ENCODE data around the gene RAB28.
"Not testable (repeated sequence)": the region's sequence is repeated elsewhere in the genome, so short reads cannot be mapped to it uniquely, and the experiment has no call there.

RAB28 gene

DNA sequence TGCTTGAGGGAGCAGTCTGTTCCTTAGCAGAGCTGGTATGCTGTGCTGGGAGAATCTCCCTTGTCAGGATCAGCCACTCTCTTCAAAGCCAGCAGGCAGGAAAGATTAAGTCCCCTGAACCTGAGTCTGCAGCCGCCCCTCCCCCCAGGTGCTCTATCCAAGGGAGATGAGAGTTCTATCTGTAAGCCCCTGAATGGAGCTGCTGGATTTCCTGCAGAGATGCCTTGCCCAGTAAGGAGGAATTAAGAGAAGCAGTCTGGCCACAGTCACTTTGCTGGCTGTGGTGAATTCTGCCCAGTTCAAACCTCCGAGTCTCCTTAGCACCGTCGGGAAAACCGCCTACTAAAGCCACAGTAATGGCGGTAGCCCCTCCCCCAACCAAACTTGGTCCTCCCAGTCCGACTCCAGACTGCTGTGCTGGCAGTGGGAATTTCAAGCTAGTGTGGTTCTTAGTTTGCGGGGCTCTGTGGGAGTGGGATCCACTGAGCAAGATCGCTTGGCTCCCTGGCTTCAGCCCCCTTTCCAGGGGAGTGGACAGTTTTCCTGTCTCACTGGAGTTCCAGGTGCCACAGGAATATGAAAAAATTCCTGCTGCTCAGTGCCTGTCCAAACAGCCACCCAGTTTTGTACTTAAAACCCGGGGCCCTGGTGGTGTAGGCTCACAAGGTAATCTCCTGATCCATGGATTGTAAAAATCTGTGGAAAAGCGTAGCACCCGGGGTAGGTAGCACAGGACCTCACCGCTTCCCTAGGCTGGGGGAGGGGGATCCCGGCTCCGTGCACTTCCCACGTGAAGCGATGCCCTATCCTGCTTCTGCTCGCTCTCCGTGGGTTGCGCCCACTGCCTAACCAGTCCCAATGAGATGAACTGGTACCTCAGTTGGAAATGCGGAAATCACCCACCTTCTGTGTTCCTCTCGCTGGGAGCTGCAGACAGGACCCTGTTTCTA is 38.0 kb downstream of the RAB28 start:
- DNase-seq, result no peak

DNA sequence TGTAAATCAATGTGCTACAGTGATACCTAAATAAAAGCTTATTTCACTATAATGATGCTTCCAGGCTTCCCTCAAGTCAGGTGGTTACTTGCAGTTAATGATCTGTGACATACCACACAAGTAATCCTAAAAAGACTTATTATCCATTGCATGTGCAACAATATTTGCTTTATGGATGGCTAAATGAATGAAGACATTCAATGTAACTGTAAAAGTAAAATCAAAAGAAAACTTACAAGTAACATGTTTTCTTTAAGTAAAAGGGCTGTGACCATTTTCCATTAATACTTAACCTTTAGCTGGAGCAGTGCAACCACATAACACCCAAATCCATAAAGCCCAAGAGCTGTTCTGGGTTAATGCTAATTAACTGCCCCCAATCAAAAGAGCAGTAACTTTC is 42.6 kb downstream of the RAB28 start:
- no peak for DNase-seq

DNA sequence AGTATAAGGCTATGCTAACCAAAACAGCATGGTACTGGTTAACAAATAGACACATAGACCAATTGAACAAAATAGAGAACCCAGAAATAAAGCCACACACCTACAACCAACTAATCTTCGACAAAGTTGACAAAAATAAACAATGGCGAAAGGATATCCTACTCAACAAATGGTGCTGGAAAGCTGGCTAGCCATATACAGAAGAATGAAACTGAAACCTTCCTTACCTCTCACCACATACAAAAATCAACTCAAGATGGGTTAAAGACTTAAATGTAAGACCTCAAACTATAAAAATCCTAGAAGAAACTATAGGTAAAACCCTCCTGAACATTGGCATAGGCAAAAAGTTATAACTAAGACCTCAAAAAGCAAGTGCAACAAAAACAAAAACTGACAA is 47.2 kb downstream of the RAB28 start:
- no peak for DNase-seq

DNA sequence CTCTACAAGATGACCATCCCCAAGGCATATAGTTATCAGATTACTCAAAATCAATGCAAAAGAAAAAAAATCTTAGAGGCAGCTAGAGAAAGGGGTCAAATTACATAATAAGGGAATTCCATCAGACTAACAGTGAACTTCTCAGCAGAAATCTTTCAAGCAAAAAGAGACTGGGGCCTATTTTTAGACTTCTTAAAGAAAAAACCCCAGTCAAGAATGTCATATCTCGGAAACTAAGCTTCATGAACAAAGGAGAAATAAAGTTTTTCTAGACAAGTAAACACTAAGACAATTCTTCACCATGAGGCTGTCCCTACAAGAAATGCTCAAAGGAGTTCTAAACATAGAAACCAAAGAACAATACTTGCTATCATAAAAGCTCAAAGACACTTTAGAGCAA is 51.7 kb downstream of the RAB28 start:
- DNase-seq, result no peak

DNA sequence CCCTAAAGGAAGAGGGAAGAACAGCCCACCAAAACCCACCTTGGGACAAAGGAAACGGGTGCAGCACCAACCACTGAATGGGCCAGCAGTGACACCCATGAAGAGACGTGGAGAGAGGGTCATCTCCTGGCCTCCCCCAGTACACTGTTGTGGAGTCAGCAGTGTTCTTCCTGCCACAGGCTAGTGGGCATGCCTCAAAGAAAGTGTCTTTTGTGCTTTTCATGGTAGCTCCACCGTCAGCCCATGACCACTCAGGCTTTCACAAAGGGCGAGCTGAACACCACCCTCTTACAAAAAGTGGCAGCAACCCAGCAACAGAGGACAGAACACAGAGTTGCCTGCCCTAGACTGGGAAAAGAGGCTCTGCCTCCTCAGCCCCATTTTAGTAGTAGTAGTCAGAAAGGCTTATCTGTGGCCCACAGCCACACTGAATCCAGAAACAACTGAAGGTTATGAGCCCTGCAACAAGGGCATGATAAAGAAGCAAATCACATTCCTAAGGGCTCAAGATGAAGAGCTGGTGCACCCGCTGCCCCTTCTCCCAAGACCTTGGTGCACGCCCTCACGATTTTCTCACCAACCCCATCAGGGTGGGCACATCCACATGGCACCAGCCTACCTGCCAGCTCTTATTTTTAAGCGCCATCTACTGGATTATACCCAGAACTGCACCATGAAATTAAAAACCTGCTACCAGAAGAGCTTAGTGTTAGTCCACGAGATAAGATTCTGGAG is 53.1 kb downstream of the RAB28 start:
- DNase-seq, result no peak

DNA sequence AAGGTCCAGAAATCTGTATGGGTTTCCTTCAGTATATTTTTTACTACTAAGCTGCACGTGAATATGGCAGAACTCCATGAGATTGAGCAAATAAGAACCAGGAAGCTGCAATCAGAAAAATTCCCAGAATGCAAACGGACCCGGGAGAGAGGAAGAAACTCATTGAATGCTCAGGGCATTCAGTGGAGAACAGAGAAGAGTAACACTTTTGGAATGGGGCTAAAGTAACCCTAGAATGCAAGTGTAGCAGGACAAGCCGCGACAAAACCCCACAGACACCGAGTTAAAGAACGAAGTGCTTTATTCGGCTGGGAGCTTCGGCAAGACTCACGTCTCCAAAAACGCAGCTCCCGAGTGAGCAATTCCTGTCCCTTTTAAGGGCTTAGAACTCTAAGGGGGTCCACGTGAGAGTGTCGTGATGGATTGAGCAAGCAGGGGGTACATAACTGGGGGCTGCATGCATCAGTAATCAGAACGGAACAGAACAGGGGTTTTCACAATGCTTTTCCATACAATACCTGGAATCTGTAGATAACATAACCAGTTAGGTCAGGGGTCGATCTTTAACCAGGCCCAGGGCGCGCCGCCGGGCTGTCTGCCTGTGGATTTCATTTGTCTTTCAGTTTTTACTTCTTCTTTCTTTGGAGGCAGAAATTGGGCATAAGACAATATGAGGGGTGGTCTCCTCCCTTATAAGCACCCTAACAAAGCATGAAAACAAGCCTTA is 56.4 kb downstream of the RAB28 start:
- DNase-seq, result peak; percentile 6

DNA sequence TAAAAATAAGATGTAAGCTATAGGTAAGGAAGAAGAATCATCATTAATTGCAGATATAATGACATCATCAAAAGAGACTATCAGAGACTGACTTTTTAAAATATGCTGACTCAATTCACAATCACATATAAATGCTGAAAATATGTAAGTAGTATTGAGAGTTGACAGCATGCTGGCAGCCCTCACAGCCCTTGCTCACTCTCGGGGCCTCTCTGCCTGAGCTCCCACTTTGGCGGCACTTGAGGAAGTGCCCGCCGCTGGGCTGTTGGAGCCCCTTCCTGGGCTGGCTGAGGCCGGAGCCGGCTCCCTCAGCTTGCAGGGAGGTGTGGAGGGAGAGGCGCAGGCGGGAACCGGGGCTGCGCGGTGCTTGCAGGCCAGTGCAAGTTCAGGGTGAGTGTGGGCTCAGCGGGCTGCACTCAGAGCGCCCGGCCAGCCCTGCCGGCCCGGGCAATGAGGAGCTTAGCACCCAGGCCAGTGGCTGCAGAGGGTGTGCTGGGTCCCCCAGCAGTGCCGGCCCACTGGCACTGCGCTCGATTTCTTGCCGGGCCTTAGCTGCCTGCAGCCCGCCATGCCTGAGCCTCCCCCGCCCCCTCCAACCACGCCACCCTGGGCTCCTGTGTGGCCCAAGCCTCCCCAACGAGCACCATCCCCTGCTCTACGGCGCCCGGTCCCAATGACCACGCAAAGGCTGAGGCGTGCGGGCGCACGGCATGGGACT is 68.9 kb downstream of the RAB28 start:
- DNase-seq, result no peak

DNA sequence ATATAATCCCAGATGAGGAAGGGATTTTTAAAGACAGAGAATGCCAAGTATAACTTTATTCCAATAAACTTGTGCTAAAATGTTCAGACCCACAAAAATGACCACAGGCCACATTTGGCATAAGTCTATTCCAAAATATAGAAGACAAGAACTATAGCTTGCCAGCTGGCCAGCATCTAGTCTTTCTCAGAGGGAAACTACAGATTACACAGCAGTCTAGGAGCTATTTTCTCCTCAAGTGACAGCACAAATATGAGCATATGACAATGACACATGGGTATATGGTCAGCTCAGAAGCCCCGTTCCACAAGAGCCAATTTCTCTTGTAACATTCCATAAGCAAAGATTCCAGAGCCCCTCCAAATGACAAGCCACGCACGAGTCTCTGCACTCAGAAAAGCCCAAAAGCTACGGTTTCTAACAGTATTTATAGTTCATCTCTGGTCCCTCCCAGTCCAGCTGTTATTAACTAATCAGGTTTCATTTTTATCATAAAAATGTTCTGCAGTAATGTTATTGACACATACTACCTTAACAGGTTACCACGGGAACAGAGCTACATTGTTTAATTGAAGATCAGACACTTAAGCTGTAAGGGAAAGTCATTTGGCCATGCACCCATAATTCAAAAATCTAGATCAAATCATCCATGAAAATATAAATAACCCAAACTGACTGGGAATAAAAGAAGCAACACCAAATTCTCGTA is 70.3 kb downstream of the RAB28 start:
- no peak for DNase-seq

DNA sequence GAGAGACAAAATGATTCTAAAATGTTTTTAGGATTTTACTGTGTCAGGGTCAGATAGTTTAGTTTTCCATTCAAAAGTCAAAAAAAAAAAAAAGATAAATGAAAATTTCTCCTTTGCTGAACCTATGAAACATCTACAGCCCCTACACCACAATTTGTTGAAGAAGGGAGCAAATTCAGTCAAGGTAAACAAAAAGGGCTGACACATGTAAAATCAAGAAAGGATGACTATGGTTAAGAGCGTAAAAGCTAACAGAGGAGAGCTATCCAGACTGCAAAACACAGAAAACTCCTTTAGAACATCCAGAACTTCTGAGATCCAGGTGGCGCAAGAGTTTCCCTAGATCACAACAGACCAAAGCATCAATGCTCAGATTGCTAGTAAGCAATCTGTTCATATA is 72.2 kb downstream of the RAB28 start:
- DNase-seq, result no peak

DNA sequence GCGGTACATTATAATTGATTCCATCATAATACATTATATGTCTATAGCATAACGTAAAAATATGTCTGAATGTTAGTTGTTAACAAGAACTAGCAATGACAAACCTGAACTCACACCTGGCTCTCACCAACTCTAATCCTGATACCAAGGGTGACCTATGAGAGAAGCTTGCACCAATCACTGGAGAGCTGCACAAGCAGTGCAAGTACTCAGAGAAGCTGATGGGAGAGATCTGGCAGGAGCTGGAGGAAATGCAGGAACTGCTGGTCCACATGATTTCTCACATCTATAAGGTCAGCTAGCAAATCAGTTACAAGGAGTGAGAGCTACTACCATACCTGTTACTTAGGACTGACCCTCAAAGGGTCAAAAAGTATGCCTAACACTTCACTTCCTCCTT is 74.8 kb downstream of the RAB28 start:
- DNase-seq, result no peak

DNA sequence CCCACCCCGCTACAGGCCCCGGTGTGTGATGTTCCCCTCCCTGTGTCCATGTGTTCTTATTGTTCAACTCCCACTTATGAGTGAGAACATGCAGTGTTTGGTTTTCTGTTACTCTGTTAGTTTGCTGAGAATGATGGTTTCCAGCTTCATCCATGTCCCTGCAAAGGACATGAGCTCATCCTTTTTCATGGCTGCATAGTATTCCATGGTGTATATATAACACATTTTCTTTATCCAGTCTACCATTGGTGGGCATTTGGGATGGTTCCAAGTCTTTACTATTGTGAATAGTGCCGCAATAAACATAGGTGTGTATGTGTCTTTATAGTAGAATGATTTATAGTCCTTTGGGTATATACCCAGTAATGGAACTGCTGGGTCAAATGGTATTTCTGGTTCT is 78.0 kb downstream of the RAB28 start:
- DNase-seq, result not testable (repeated sequence)

DNA sequence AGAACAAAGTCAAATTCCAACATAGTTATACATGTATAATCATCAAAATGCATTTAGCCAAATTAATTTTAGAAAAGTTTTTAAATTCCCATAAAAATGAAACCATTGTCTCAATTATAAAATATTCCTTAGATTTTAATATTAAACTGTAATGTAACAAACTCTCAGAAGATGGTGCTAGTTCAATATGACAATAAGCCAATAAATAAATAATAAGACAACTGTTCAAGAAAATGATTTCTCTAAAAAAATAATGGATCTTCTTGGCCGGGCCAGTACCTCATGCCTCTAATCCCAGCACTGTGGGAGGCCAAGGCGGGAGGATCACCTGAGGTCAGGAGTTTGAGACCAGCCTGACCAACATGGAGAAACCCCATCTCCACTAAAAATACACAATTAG is 80.3 kb downstream of the RAB28 start:
- DNase-seq, result no peak

DNA sequence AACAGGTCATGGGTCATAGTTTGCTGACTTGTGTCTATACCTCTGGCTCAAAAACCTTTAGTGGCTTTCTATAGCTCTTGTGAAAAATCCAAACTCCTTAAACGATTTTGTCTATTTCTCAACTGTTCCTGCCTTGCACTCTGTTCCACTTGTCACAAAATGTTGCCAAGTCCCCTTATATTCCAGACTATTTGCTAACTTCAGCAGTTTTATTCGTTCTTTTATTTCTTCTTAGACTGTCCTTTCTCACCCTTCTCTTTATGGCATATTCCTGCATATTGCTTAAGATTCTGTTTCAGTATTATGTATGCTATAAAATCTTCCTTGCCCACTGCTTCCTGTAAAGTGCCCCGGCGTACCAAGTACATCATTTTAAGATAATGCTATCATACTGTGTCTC is 80.8 kb downstream of the RAB28 start:
- DNase-seq, result no peak

DNA sequence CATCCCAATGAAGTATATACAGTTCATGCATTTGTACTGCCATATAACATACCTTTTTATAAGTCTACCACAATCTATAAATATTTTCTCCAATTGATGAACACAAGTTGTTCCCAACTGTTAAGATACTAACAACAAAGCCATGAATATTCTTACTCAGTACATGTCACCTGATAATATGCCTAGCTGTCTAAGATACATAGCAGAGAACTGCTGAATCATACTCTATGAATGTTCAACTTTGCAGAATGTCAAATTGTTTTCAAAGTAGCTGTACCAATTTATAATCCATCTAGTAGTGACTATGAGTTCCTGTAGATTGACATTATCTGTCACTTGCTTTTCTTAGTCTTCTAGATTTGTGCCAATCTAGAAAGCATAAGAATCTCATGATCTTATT is 84.9 kb downstream of the RAB28 start:
- peak; percentile 3 for DNase-seq

DNA sequence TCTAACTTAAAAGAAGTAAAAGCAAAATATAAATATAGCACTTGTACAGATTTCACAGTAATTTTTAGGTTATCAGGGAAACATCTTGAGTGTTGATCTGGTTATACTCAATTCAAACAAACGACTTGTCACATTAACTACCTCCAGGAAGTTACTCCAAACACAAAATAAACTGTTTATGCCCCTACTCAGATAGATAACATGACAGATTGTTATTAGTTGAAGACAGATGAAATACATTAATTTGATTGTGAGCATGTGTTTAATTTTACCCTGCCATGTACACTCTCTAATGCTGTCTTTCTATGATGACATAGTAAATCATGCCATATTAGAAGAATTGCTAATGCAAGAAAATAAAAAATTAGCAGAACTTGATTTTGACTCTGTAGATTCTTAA is 88.0 kb downstream of the RAB28 start:
- no peak for DNase-seq

DNA sequence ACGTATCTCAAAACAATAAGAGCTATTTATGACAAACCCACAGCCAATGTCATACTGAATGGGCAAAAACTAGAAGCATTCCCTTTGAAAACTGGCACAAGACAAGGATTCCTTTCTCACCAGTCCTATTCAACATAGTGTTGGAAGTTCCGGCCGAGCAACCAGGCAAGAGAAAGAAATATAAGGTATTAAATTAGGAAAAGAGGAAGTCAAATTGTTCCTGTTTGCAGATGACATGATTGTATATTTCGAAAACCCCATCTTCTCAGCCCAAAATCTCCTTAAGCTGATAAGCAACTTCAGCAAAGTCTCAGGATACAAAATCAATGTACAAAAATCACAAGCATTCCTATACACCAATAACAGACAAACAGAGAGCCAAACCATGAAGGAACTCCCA is 94.2 kb downstream of the RAB28 start:
- not testable (repeated sequence) for DNase-seq

DNA sequence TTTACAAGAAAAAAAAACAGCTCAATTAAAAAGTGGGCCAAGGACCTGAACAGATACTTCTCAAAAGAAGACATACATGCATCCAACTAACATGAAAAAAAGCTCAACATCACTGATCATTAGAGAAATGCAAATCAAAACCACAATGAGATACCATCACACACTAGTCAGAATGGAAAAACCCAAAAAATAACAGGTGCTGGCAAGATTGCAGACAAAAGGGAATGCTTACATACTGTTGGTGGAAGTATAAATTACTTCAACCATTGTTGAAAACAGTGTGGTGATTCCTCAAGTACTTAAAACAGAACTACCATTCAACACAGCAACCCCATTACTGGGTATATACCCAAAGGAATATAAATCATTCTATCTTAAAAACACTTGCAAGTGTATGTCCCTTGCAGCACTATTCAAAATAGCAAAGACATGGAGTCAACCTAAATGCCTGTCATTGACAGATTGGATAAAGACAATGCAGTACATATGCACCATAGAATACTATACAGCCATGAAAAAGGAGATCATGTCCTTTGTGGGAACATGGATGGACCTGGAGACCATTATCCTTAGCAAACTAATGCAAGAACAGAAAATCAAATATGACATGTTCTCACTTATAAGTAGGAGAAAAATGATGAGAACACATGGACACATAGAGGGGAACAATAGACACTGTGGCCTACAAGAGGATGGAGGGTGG is 97.6 kb downstream of the RAB28 start:
- no peak for DNase-seq

DNA sequence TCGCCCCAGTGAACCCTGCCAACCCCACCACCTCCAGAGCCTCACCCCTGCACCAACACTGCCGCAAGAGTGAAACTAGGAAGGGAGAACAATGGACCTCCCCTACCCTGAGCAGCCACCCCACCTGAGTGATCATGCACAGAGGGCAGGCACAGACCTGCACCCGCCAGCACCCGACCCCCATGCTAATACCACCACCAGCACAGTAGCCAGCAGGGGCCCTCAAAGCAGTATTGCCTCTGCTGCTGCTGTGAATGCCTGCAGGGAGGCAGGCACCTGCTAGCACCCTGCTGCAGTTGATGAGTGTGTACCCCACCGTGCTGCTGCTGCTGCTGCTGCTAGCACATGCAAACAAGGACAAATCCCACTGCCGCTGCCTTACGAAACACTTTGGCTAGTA is 100.1 kb downstream of the RAB28 start:
- DNase-seq, result no peak

DNA sequence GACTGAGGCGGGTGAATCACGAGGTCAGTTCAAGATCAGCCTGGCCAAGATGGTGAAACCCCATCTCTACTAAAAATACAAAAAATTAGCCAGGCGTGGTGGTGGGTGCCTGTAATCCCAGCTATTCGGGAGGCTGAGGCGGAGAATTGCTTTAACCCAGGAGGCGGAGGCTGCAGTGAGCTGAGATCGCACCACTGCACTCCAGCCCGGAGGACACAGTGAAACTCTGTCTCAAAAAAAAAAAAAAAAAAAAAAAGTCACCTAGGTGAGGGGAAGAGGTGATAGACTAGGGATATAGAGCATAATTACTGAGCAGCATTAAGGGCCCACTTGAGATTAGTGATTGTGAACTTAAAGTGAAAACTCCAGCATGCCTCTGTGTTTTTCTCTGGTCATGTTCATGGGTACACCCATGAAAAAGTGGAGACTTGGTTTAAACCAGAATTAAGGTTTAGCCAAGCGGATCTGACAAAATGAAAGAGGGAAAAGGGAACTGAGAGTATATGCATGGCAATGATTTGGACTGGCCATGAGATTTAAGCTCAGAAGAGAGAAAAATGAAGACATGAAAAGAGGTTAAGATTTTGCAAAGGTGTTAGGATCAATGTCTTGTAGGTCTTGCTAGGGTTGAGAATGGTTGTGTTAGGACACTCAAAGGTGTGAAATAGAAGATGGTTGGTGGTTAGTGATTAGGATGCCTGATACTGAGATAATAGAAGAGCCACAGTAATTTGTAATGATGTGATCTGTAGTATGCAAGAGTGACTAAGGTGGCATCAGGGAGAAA is 105.0 kb downstream of the RAB28 start:
- DNase-seq, result no peak

DNA sequence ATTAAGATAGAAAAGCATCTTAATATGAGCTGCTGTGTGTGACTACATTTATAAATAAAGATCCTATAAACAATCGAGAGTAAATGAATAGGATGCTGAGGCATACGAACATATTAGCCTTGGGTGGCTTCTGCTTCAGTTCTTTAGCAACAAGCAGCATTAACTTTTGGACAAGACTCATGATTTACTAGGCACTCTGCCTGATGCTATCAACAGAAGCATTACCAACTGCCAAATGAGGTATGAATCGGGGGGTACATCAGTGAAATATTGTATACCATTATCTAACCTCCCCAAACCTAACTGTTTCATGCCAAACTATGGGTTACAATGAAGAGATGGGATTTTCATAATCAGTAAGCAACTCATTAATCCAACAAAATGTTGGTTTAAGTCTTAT is 113.1 kb downstream of the RAB28 start:
- no peak for DNase-seq

Measured in fibroblast of skin of scalp (primary cell).